ENCODE measurements around the gene MEGF6.
A peak's percentile ranks its signal among the peaks of the same experiment; 100 is the strongest.

The MEGF6 gene

GRCh38 chr1:3593334-3593733 is 18.0 kb downstream of the MEGF6 start:
- H3K79me2 ChIP-seq (ENCODE audit: control insufficient read depth, low read length) = no peaks in the 10 kb centered on the region
- no peak overlapping the region for H3K27ac ChIP-seq (ENCODE audit: low read depth, low read length)
- H3F3A ChIP-seq (ENCODE audit: control insufficient read depth, insufficient read depth) = 0 out of 2 replicates have a peak, but pooled peaks cover 5% of the 10 kb centered on the region
- H3K9me3 ChIP-seq (ENCODE audit: control insufficient read depth, insufficient read depth, low read length) = no peaks in the 10 kb centered on the region
- no peaks in the 10 kb centered on the region for H3K9me2 ChIP-seq (replicated peaks; ENCODE audit: control insufficient read depth, low read length)
- no peak overlapping the region for H3K4me3 ChIP-seq (ENCODE audit: low read length)
- no peaks in the 10 kb centered on the region for H3K27me3 ChIP-seq (ENCODE audit: control insufficient read depth, low read length)
- H4K20me1 ChIP-seq (ENCODE audit: control insufficient read depth, insufficient read depth, low read depth, low read length) = no peaks in the 10 kb centered on the region
- TF ChIP-seq, protein P1, sequence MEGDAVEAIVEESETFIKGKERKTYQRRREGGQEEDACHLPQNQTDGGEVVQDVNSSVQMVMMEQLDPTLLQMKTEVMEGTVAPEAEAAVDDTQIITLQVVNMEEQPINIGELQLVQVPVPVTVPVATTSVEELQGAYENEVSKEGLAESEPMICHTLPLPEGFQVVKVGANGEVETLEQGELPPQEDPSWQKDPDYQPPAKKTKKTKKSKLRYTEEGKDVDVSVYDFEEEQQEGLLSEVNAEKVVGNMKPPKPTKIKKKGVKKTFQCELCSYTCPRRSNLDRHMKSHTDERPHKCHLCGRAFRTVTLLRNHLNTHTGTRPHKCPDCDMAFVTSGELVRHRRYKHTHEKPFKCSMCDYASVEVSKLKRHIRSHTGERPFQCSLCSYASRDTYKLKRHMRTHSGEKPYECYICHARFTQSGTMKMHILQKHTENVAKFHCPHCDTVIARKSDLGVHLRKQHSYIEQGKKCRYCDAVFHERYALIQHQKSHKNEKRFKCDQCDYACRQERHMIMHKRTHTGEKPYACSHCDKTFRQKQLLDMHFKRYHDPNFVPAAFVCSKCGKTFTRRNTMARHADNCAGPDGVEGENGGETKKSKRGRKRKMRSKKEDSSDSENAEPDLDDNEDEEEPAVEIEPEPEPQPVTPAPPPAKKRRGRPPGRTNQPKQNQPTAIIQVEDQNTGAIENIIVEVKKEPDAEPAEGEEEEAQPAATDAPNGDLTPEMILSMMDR (IDR thresholded peaks at IDR 0.05; ENCODE audit: low read depth, low read length, poor library complexity, severe bottlenecking) = no peak
- no peak for TF ChIP-seq EZH2phosphoT487 (IDR thresholded peaks at IDR 0.05; ENCODE audit: borderline replicate concordance, low read length)
- H3K36me3 ChIP-seq (ENCODE audit: control insufficient read depth, low read length) = no peaks in the 10 kb centered on the region
- H3K4me1 ChIP-seq (ENCODE audit: control insufficient read depth, low read length) = peaks cover 30% of the 10 kb centered on the region
- peak overlapping the region; percentile 32; the same call in 1 of the 2 replicates for H3K4me2 ChIP-seq (ENCODE audit: low read length)

GRCh38 chr1:3590951-3591865 is 20.1 kb downstream of the MEGF6 start:
- Histone ChIP-seq H3K79me2 (ENCODE audit: control insufficient read depth, low read length) (no peaks in the 10 kb centered on the region), H4K20me1 (ENCODE audit: control insufficient read depth, insufficient read depth, low read depth, low read length) (no peaks in the 10 kb centered on the region), H3K9me2 (replicated peaks; ENCODE audit: control insufficient read depth, low read length) (no peaks in the 10 kb centered on the region), H3K4me3 (ENCODE audit: low read length) (no peak overlapping the region), H3F3A (ENCODE audit: control insufficient read depth, insufficient read depth) (no peaks in the 10 kb centered on the region), H3K36me3 (ENCODE audit: control insufficient read depth, low read length) (no peaks in the 10 kb centered on the region), H3K4me2 (ENCODE audit: low read length) (no peak overlapping the region), H3K27me3 (ENCODE audit: control insufficient read depth, low read length) (no peaks in the 10 kb centered on the region), H3K9me3 (ENCODE audit: control insufficient read depth, insufficient read depth, low read length) (peaks cover under 1% of the 10 kb centered on the region; the same call in 1 of the 2 replicates), H3K4me1 (ENCODE audit: control insufficient read depth, low read length) (peaks cover 13% of the 10 kb centered on the region), H3K27ac (ENCODE audit: low read depth, low read length) (no peak overlapping the region)
- TF ChIP-seq, protein P1 (IDR thresholded peaks at IDR 0.05; ENCODE audit: low read depth, low read length, poor library complexity, severe bottlenecking) = peak; percentile 54
- no peak for TF ChIP-seq EZH2phosphoT487 (IDR thresholded peaks at IDR 0.05; ENCODE audit: borderline replicate concordance, low read length)

DNA sequence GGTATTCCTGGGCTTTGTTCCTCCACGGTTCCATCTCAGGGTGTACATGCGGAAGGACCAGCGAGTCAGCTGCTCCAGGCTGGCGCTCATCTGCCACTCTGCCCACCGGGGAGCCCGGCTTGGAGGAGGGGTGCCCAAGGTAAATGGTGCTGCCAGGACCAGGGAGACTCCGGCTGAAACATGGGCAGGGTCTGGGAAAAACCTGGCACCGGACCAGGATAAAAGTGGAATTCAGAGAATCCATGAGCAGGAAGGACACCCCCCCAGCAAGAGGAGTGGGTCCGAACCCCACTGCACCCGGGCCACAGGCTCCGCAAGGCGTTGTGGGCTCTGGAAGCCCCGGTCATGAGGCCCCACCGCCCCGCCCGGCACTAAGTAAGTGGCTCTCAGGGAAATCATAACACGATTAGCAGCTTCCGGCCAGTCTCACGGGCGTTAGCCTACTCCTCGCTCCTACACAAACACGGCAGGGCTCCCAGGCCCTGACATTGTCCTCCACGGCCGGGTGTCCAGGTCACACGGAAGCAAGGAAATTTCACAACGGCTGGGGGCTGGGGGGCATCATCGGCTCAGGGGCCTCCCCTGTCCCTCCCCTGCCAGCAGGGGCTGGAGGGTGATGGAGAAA is 21.1 kb downstream of the MEGF6 start:
- no peak overlapping the region for H3K4me3 ChIP-seq (ENCODE audit: low read length)
- H3K9me2 ChIP-seq (replicated peaks; ENCODE audit: control insufficient read depth, low read length) = no peaks in the 10 kb centered on the region
- H3K27ac ChIP-seq (ENCODE audit: low read depth, low read length) = no peak overlapping the region
- H3K9me3 ChIP-seq (ENCODE audit: control insufficient read depth, insufficient read depth, low read length) = peaks cover 6% of the 10 kb centered on the region; the same call in 1 of the 2 replicates
- no peaks in the 10 kb centered on the region for H3K27me3 ChIP-seq (ENCODE audit: control insufficient read depth, low read length)
- TF ChIP-seq, protein P1 (IDR thresholded peaks at IDR 0.05; ENCODE audit: low read depth, low read length, poor library complexity, severe bottlenecking) = no peak
- no peak for TF ChIP-seq EZH2phosphoT487 (IDR thresholded peaks at IDR 0.05; ENCODE audit: borderline replicate concordance, low read length)
- H3K4me1 ChIP-seq (ENCODE audit: control insufficient read depth, low read length) = peaks cover 13% of the 10 kb centered on the region
- no peaks in the 10 kb centered on the region for H3K79me2 ChIP-seq (ENCODE audit: control insufficient read depth, low read length)
- no peaks in the 10 kb centered on the region for H3K36me3 ChIP-seq (ENCODE audit: control insufficient read depth, low read length)
- no peaks in the 10 kb centered on the region for H4K20me1 ChIP-seq (ENCODE audit: control insufficient read depth, insufficient read depth, low read depth, low read length)
- no peak overlapping the region for H3K4me2 ChIP-seq (ENCODE audit: low read length)
- no peaks in the 10 kb centered on the region for H3F3A ChIP-seq (ENCODE audit: control insufficient read depth, insufficient read depth)
